GM19467 (cell line): ENCODE data around the gene USP49.
"Not testable (repeated sequence)": the region's sequence is repeated elsewhere in the genome, so short reads cannot be mapped to it uniquely, and the experiment has no call there.

Experiments used
- ATAC-seq: cut with Tn5 transposase; IDR thresholded peaks from one replicate; pipeline ENCODE4 v1.9.1; 2021; ENCODE audit warnings: mild to moderate bottlenecking, moderate library complexity; ENCODE audit not compliant: unreplicated experiment

USP49 gene

GRCh38 chr6:41783106-41783780 lies 111.9 kb downstream of the USP49 start:
- ATAC-seq: no peak

DNA sequence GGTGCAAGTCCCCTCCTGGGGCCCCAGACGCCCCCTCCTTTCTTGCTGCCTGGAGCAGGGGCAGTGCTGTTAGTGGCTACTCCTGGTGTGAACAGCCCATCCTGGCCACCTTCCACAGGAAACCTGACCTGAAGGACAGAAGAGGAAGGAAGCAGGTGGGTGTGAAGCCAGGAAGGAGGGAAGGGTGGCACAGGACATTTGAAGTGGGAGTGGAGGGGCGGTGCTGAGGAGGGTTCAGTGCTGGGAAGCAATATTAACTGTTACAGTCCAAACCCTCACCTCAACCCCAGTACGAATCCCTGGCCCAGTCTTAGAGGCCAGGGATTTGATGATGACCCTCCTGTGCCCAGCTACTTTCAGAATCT lies 113.8 kb downstream of the USP49 start:
- no peak for ATAC-seq

DNA sequence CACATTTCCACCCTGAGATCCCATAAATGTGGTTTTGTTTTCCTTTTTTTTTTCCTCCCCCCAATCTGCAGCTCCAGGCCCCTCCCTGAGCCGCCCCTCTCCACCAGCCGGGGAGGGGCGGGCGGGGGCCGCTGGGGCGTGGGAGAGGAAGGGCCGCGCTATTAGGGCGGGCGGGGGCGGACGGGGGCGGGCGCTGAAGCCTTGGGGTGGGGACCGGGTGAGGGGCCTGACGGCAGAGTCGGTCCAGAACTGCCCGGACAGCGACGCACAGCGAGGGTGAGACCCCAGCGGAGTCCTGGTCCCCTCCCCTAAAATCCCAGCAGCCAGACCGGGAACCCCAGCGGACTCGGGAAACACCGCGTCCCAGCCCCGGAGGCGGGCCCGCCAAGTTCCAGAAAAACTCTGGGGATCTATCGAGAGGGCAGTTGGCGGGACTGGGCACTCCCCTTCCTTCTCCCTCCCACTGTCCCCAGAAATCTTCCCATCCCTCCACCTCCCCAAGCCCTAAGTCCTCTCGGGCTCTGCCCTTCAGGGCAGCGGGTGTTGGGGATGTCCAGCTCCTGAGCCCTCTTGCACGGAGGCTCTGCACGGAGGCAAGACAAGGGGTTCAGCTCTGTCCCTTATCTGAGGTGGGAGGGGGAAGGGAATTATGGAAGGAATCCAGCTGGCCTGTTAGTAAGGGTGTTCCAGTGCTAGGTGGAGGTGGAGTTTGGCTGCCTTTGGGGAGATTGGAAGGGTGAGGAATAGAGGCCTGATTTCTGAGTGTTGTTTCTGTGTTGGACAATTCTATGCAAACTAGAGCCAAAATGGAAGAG lies 114.4 kb downstream of the USP49 start, which contains the start of gene PRICKLE4:
Gene PRICKLE4, plus strand, starts transcription at position 232 of the 815 bp plus-strand sequence. CDS start 2,692 bp downstream, outside the sequence.
- no peak for ATAC-seq

GRCh38 chr6:41779788-41780550 lies 115.2 kb downstream of the USP49 start, which contains the start of gene FRS3:
FRS3 (minus strand) TSS chr6:41779900; CDS start chr6:41776987, 2,913 bp downstream.
- ATAC-seq: peak; percentile 91

GRCh38 chr6:41779336-41779735 lies 115.8 kb downstream of the USP49 start:
- ATAC-seq: peak; percentile 5

DNA sequence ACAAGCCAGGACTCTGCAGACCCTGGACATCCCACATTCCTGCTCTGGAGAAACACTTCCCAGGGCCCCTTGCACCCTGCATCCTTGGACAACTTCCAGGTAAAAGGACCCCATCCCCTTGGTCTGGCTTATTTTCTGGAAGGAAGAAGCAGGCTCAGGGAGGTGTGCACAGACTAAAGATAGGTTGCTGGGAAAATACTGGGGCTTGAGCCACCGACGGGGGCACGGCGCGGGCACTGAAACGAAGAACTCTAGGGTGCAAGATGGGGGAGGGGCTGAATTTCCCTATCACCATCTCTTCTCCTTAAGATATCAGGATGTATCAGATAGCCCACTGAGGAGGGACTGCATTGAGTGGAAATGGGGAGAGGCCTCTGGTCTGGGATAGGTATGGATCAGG lies 116.3 kb downstream of the USP49 start:
- no peak for ATAC-seq

DNA sequence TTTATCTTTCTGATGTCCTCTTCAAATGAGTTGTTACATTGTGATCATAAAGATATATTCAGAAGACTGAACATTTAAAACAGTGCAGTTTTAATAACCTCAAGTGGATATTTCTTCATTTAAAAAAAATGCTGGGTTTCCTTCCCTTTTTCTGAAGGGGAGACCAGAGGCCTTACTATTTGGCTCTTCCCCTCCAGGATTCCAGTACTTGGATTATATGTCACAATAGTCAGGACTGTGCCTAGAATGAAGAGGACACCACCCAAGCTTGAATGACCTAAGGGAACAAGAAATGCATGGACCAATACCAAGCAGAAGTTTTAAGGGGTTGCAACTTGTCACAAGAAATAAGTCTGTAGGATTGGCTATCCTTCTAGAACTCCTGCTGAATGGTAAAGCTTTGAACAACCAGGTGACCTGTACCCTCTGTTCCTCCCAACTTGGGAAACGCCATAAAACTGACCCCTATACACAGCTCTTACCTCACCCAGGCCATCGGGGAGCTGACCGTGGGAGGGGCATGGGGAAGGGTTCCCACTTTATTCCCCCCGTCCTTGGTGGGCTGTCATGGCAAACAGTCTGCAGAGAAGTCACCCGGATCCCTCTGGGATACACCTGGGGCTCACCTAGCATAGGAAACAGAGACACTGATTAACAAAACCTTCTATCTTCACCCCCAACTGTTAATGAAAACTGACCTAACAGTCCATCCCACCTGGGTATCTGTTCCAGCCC lies 117.5 kb downstream of the USP49 start:
- ATAC-seq: no peak

GRCh38 chr6:41775293-41775882 lies 119.8 kb downstream of the USP49 start:
- no peak for ATAC-seq

DNA sequence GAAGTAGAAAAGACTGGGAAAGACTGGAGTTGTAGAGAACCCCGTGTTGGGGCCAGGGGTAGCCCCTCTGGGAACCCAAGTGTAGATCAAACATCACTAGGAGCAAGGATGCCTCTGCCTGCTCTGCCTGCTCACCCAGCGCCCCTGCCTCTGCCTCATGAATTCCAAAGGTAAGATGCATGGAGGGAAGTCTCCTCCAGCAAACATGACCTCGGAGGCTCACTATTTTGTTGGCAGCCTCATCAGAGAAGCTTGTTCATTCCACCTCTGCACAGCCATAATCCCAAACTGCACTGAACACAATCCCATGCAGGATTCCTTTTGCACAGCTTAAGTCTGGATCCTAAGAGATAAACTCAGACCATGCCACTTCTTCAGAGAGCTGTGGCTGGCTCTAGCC lies 120.3 kb downstream of the USP49 start:
- ATAC-seq: no peak

DNA sequence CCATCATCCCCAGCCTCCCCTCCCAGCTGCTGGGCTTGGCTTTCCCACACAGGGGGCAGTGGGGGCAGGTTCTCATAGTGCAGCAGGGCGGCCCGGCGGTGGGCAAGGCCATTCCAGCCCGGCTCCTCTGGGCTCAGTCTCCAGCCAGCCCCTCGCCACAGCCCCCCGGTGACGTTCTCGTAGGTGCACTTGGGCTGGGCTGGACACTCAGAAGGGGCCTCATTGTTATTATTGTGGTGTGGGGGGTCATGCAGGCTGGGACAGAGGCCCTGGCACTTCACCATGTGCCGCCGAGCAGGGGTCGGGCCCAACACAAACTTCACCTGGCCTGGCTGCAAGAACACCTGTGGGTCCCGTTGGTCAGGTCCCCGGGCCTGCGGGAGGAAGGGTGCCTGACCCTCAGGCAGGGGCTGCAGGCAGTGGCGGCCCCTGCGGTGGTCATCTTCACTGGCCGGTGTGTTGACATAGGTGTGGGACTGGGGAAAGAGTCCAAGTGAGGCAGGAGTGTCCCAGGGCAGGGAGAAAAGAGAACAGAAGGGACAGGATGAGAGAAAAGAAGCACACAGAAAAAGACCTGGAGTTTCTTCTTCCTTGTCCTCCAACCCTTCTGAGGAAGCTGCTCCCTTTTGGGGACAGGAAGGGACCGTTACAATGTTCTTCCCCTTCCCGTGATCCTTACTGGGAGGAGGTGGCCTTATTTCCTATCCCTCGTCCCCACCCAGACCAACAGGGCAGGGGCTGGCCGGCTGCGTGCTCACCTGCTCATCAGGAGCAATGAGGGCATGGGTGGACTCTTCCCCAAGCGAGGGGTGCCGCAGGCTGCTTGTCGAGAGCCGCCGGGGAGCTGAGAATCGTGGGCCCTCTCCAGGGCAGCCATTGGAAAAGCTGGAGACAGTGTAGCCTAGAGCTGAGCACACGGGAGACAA lies 123.9 kb downstream of the USP49 start:
- ATAC-seq: no peak

GRCh38 chr6:41770381-41771057 lies 124.7 kb downstream of the USP49 start:
- no peak for ATAC-seq

- no peak for ATAC-seq
Measured at GRCh38 chr6:41769376-41769775, 125.8 kb downstream of the USP49 start.

DNA sequence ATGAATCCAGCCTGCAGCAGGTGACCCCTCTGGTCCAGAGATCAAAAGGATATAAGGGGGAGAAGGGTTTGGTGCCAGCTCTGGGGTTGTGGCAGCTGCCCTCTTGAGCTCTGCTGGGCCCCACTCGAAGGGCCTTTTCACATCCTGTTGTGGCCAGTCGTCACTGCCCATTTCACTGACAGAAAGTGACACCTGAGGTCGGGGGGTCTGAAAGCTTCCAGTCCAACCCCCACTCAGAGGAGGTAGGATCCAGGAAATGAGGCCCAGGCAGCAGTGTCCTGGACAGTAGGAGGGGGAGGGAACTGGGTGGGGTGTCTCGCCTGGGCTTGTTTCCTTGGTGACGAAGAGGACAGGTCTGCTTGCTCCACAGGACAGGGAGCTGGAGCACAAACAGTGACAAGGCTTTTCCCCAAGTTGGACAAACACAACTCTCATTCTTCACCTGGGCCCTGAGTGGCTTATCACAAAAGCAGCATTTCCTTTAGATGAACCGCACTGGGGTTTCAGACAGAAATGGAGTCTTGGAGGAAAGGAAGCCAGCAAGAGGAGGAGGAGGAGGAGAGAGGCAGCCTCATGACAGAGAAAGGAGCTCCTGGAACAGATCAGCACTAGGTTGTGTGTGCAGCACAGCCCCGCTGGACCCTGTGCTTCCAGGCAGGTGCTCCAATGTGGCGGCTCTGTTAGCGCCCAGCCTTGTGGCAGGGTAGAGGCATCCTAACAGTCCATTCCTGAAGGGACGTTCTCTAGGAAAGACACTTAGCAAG lies 126.4 kb downstream of the USP49 start:
- ATAC-seq: no peak

- no peak for ATAC-seq
Measured at GRCh38 chr6:41767112-41767833, 127.9 kb downstream of the USP49 start.

GRCh38 chr6:41766043-41766664 lies 129.0 kb downstream of the USP49 start:
- ATAC-seq: not testable (repeated sequence)

GRCh38 chr6:41763470-41763869 lies 131.7 kb downstream of the USP49 start:
- ATAC-seq: no peak
